Epidermal melanocyte (primary cell): ENCODE data around the gene SELE.

Source experiments
- DNase-seq: peaks from one replicate; pipeline ENCODE4 v3.0.0; 2011; ENCODE audit warnings: low spot score; ENCODE audit not compliant: insufficient read length

The SELE gene

GRCh38 chr1:169733924-169734323 lies at the start of gene SELE:
Gene SELE (minus strand): TSS chr1:169734079. CDS start chr1:169733612, 467 bp downstream.
- DNase-seq = no peak

GRCh38 chr1:169782596-169782995 lies 48.7 kb upstream of the SELE start:
- DNase-seq = no peak

- no peak for DNase-seq
Observed at GRCh38 chr1:169779970-169780369, 46.1 kb upstream of the SELE start.

GRCh38 chr1:169779150-169779549 lies 45.3 kb upstream of the SELE start:
- DNase-seq = no peak

GRCh38 chr1:169776440-169776839 lies 42.6 kb upstream of the SELE start:
- no peak for DNase-seq

- DNase-seq = no peak
Observed at GRCh38 chr1:169768161-169768560, 34.3 kb upstream of the SELE start.

- DNase-seq = no peak
Observed at GRCh38 chr1:169765580-169766331, 31.9 kb upstream of the SELE start.

- no peak for DNase-seq
Observed at GRCh38 chr1:169764919-169765318, 31.0 kb upstream of the SELE start.

GRCh38 chr1:169762699-169763098 lies 28.8 kb upstream of the SELE start:
- DNase-seq = no peak

- DNase-seq = no peak
Observed at GRCh38 chr1:169759038-169759437, 25.2 kb upstream of the SELE start.

GRCh38 chr1:169753549-169753948 lies 19.7 kb upstream of the SELE start:
- DNase-seq = no peak

- DNase-seq = no peak
Observed at GRCh38 chr1:169750041-169750440, 16.2 kb upstream of the SELE start.

- DNase-seq = no peak
Observed at GRCh38 chr1:169746550-169746949, 12.7 kb upstream of the SELE start.

GRCh38 chr1:169745015-169745861 lies 11.4 kb upstream of the SELE start:
- DNase-seq = no peak

- DNase-seq = peak; percentile 28
Observed at GRCh38 chr1:169741666-169742394, 8.0 kb upstream of the SELE start.

GRCh38 chr1:169739980-169740379 lies 6.1 kb upstream of the SELE start:
- DNase-seq = no peak

GRCh38 chr1:169731446-169731845 lies 2.4 kb downstream of the SELE start:
- no peak for DNase-seq

GRCh38 chr1:169729991-169730390 lies 3.9 kb downstream of the SELE start:
- DNase-seq = no peak

GRCh38 chr1:169727307-169727706 lies 6.6 kb downstream of the SELE start:
- DNase-seq = no peak

- no peak for DNase-seq
Observed at GRCh38 chr1:169726851-169727250, 7.0 kb downstream of the SELE start.

GRCh38 chr1:169725930-169726329 lies 7.9 kb downstream of the SELE start:
- DNase-seq = no peak

- DNase-seq = no peak
Observed at GRCh38 chr1:169724168-169724567, 9.7 kb downstream of the SELE start.
